ENCODE data around the gene FOXP1.

- TF ChIP-seq POLR2A (IDR thresholded peaks at IDR 0.05; ENCODE audit: low read depth, low read length), result no peak
- TF ChIP-seq POLR2AphosphoS5 (IDR thresholded peaks at IDR 0.05; ENCODE audit: low read depth, low read length), result no peak
- TF ChIP-seq TAF1 (IDR thresholded peaks at IDR 0.05; ENCODE audit: borderline replicate concordance, low read depth, low read length), result no peak
These were observed 667.0 kb downstream of the FOXP1 start for GRCh38 chr3:70916375-70917055.

All from GM12892 (cell line).